Ovary (tissue), 3 donors: Measurements from ENCODE around the gene PARD3.

ENCODE experiments used
- POLR2A ChIP-seq: fragments of 450-650 bp; IDR thresholded peaks from one replicate; pipeline ENCODE4 v1.6.1; 2017; ENCODE audit warnings: antibody characterized with exemption, mild to moderate bottlenecking, moderate library complexity
- TF ChIP-seq, protein P1 (sequence below), 3 donors: fragments of 450-650 bp in 2 of 3; fragments of 200-600 bp in 1 of 3; IDR thresholded peaks; one replicate each; pipeline versions ENCODE4 v1.5.1 to v1.8.0; 2016 to 2022; ENCODE audit warnings: antibody characterized with exemption in 3 of 3, mild to moderate bottlenecking in 1 of 3
- donor health status: DM: no; HTN: no; CAD: no.

DNA sequence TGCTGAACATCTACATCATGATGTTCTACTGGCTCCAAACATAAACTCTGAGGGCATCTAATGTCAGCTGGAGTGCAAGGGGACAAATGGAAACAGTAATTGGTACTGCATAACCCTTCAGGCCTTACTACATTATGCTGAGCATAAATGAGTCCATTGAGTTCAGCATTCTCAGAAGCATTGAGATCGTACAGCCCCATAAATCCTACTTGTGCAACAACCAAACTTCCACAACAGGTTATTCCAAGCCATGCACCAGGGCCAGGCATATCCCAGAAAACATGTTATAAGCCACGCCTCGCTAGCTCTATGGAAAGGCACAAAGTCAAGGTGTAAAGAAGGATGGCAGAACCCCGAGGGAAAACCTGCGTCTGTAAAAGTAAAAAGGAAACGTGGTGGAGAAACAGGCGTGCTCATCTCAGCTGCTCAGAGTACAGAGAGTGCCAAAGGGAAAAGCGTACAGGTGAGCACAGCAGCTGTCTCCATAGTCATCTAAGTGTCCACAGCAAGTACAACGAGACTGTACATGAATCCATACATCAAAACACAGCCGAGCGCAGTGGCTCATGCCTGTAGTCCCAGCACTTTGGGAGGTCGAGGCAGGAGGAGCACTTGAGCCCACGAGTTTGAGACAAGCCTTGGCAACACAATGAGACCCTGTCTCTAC, 124.6 kb downstream of the PARD3 start:
- TF ChIP-seq, protein P1, sequence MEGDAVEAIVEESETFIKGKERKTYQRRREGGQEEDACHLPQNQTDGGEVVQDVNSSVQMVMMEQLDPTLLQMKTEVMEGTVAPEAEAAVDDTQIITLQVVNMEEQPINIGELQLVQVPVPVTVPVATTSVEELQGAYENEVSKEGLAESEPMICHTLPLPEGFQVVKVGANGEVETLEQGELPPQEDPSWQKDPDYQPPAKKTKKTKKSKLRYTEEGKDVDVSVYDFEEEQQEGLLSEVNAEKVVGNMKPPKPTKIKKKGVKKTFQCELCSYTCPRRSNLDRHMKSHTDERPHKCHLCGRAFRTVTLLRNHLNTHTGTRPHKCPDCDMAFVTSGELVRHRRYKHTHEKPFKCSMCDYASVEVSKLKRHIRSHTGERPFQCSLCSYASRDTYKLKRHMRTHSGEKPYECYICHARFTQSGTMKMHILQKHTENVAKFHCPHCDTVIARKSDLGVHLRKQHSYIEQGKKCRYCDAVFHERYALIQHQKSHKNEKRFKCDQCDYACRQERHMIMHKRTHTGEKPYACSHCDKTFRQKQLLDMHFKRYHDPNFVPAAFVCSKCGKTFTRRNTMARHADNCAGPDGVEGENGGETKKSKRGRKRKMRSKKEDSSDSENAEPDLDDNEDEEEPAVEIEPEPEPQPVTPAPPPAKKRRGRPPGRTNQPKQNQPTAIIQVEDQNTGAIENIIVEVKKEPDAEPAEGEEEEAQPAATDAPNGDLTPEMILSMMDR (IDR thresholded peaks at IDR 0.05) = no peak
- no peak for TF ChIP-seq POLR2A
